GM12864 (cell line): ENCODE measurements around the gene CACNA1C.

ENCODE experiments used
- DNase-seq: peaks from one replicate; pipeline ENCODE4 v3.0.0-alpha.2; 2011; ENCODE audit warnings: low read depth
- H3K4me3 ChIP-seq: 2 replicates; pipeline ENCODE4 v1.5.1; 2011; ENCODE audit warnings: mild to moderate bottlenecking, low read depth, low read length, control low read depth
- CTCF ChIP-seq: IDR thresholded peaks from 2 replicates; pipeline ENCODE4 v1.5.1; 2011; ENCODE audit warnings: low read depth, mild to moderate bottlenecking, moderate library complexity, low read length, control low read depth, inconsistent platforms; ENCODE audit errors: missing control alignments

CACNA1C gene

GRCh38 chr12:2294651-2295475 is 242.1 kb downstream of the CACNA1C start:
- no peak for TF ChIP-seq CTCF
- DNase-seq: no peak
- H3K4me3 ChIP-seq: no peak overlapping the region

- no peak for DNase-seq
- TF ChIP-seq CTCF: no peak
- H3K4me3 ChIP-seq: no peak overlapping the region
Observed at GRCh38 chr12:2295941-2296461, 243.2 kb downstream of the CACNA1C start.

GRCh38 chr12:2297004-2297403 is 244.2 kb downstream of the CACNA1C start:
- no peak for TF ChIP-seq CTCF
- DNase-seq: no peak
- no peak overlapping the region for H3K4me3 ChIP-seq

GRCh38 chr12:2297658-2298057 is 244.9 kb downstream of the CACNA1C start:
- no peak overlapping the region for H3K4me3 ChIP-seq
- peak; percentile 39 for DNase-seq
- TF ChIP-seq CTCF: no peak

GRCh38 chr12:2298556-2299200 is 245.9 kb downstream of the CACNA1C start:
- no peak overlapping the region for H3K4me3 ChIP-seq
- no peak for DNase-seq
- no peak for TF ChIP-seq CTCF

GRCh38 chr12:2299206-2299605 is 246.4 kb downstream of the CACNA1C start:
- H3K4me3 ChIP-seq: no peak overlapping the region
- DNase-seq: no peak
- no peak for TF ChIP-seq CTCF
